MV-4-11 (cell line): Measurements from ENCODE around the gene ESYT2.
A peak's percentile ranks its signal among the peaks of the same experiment; 100 is the strongest.
"Not testable (repeated sequence)": the region's sequence is repeated elsewhere in the genome, so short reads cannot be mapped to it uniquely, and the experiment has no call there.

ENCODE experiments used
- DNase-seq: peaks from one replicate; lab custom pipeline; 2025; lab: John Stamatoyannopoulos, UW

The ESYT2 gene

DNA sequence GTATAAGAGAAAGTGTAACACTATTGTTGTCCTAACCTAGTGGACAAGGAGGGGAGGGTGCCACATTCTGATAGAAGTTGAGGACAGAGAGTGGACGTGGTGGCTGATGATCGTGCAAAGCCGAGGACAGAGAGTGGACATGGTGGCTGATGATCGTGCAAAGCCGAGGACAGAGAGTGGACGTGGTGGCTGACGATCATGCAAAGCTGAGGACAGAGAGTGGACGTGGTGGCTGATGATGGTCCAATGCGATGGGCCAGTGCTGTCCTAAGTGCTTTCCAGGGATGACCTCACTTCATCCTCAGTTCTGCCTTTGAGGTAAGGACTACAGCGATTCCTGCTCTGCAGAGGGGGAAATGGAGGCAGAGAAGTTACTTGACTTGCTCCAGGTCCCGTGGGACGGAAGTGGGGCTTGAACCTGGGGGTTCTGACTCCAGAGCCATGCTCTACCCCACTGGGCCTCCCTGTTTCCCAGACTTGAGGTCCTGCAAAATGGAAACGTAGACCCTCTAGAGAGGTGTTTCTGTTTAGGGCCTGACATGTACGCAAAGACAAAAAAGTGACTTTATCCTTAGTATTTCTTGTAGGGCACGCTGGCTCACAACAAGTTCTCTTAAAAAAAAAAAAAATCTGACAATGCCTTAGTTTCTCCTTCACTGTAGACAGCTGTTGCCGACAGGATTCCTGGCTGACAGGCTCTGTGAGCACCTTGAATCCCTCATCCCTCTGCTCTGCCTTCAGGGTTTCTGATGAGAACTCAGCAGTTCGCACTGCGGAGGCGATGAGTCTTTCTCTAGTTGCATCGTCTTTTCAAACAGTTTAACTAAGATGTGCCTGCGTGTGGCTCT, 104.4 kb downstream of the ESYT2 start:
- no peak for DNase-seq

DNA sequence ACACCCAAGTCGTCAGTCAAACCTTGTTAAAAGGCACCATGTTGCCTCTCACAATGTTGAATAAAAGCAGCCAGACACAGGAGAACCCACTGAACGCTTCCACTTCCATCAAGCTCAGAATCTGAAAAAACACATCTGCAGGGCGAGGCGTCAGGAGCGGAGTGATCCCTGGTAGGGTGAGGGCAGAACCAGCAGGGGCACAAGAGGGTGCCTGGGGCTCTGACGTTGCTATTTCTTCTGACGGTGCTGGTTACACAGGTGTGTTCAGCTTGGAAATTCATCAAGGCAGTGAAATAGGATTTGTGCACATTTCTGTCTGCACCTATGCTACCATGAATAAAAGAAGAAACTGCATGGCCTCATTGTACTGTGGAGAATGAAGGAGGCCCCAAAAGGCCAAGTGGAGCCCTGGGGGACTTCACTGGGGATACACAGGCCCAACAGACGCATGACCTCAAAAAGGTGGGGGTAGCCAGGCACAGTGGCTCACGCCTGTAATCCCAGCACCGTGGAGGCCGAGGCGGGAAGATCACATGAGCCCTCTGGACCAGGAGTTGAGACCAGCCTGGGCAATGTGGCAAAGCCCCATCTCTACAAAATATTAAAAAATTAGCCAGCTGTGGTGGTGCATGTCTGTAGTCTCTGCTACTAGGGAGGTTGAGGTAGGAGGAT, 105.5 kb downstream of the ESYT2 start:
- no peak for DNase-seq

DNA sequence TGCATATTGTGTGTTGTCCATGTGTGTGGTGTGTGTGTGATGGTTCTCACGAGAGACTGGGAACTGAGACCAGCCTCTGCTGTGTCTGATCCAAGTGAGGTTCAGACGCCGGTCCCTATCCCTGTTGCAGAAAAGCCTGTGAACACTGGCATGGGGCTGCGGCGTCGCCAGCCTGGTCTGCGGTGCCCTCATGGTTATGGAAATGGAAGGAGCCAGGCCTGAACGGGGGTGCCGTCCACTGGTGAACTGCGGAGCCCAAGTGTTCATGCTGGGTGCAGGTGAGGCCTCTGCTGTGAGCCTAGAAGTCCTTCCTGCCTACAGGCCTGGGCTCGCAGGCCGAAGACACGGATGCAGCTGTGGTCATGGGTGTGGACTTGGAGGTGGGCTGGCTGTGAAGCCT, 106.0 kb downstream of the ESYT2 start:
- no peak for DNase-seq

- DNase-seq, result no peak
Measured at GRCh38 chr7:158722574-158723237, 106.6 kb downstream of the ESYT2 start.

GRCh38 chr7:158720112-158720511, 109.2 kb downstream of the ESYT2 start:
- no peak for DNase-seq

DNA sequence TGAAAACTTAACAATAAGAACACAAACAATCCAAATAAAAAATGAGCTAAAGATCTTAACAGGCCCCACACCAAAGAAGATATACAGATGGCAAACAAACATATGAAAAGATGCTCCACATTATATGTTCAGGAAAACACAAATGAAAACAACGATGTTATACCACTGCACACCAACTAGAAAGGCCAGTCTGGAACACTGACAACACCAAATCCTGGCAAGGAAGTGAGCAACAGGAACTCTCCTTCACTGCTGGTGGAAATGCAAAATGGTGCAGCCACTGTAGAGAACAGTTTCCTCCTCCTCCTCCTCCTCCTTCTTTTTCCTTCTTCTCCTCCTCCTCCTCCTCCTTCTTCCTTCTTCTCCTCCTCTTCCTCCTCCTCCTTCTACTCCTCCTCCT, 112.5 kb downstream of the ESYT2 start:
- no peak for DNase-seq

- DNase-seq, result peak; percentile 97
Measured at GRCh38 chr7:158710651-158711102, 118.6 kb downstream of the ESYT2 start.

- DNase-seq, result peak; percentile 43
Measured at GRCh38 chr7:158707610-158708009, 121.7 kb downstream of the ESYT2 start.

DNA sequence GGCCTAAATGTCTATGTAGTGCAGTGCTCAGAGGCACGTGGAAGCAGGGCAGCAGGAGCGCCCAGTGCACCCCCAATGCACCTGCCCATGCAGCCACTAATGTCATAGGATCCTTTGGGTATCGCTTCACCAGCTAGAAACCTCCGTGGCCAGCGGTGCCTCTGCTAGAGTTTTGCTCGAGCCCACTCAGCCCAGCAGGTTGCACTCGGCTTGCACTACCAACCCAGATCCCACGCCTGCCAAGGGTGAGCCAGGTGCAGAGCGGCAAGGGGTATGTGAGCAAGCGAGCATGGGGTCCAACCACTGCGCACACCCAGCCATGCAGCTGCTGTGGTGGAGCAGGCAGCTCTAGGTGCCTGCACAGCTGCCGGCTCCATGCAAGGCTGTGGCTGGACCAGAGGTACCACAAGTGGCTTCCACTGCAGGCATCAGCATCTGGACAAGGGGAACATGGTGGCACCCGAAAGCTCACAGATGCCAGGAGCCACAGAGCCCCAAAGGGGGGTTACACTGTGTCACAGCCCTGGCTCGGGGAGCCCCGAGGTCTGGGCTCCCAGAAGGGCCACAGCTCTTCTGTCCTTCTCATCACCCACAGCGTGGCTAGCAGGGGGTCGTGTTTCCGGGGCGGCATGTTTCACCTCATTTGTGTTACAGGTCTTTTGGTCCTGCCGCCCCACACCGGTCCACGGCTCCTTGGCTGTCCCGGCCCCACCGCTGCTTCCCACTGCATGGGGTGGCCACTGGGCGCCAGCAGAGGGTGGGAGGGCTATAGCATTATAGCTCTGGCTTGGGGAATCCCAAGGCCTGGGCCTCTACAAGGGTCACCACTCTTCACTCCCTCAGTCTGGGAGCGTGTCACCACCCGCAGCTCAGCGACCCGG, 122.4 kb downstream of the ESYT2 start:
- DNase-seq, result no peak

DNA sequence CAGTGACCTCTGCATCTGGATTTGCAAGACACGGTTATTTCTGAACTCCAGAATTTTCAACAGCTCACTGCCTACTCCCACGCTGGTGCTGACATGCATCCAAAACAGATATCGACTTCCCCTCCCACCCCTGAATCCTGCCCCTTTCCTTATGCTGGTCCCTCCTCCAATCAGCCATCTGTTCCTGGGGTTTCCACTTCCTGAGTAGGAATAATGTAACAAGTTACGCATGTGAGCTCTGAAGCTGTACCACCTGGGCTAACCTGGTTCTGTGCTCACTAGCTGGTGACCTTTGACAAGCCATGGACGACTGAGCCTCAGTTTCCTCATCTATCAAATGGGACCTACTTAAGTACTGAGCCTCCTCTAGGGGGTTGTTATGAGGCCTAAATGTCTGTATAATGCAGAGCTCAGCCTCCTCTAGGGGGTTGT, 123.0 kb downstream of the ESYT2 start:
- DNase-seq, result peak; percentile 3

- DNase-seq, result no peak
Measured at GRCh38 chr7:158705234-158705850, 124.0 kb downstream of the ESYT2 start.

DNA sequence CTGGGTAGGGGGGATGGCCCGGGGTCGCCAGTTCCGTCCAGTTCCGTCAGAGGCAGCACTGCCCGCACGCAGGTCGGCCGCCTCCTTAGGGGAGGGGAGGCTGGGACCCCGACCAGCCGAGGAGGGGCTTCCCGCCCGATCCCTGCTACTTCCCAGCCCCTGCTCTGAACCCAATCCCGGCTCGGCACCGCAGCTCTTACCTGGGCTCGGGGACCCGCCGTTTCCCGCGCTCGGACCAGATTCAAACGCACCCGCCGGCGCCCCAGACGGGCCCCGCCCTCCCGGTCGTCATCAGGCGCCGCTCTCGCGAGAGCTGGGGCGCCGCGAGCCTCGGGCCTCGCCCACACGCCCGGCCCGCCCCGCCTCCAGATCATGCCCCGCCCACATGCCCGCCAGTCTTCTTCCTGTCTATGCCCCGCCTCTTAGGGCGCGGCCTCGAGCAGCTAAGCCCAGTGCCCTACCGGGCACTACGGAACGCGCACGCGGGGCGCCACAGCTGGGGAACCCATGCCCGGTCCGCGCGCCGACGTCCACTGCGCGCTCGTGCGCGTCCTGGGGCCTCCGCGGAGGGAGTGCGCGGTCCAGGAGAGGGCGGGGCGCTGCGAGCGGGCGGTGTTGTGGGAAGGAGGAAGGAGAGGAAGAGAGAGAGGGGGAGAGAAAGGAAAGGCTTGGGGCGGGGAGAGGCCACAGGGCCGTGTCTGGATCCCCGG, 124.6 kb downstream of the ESYT2 start, which contains the start of gene NCAPG2:
NCAPG2 (minus strand) TSS at position 281 of the 710 bp plus-strand sequence. CDS start 2,905 bp downstream, outside the sequence.
- DNase-seq, result peak; percentile 98

DNA sequence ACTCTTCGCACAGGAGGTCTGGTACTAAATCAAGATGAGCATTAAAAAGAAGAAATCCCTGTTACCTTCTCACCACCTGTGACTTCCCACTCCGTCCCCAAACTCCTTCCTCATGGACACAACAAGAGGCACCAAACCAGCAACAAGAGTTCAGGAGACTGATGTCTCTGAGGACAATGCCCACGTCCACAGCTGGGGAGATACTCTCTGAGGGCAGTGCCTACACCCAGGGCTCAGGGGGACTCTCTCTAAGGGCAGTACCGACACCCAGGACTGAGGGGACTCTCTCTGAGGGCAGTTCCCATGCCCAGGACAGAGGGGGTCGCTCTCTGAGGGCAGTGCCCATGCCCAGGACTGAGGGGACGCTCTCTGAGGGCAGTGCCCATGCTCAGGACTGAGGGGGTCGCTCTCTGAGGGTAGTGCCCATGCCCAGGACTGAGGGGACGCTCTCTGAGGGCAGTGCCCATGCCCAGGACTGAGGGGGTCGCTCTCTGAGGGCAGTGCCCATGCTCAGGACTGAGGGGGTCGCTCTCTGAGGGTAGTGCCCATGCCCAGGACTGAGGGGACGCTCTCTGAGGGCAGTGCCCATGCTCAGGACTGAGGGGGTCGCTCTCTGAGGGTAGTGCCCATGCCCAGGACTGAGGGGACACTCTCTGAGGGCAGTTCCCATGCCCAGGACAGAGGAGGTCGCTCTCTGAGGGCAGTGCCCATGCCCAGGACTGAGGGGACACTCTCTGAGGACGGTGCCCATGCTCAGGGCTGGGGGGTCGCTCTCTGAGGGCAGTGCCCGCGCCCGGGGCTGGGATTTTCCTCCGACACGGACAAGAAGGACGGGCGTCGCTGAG, 125.4 kb downstream of the ESYT2 start:
- DNase-seq, result not testable (repeated sequence)

DNA sequence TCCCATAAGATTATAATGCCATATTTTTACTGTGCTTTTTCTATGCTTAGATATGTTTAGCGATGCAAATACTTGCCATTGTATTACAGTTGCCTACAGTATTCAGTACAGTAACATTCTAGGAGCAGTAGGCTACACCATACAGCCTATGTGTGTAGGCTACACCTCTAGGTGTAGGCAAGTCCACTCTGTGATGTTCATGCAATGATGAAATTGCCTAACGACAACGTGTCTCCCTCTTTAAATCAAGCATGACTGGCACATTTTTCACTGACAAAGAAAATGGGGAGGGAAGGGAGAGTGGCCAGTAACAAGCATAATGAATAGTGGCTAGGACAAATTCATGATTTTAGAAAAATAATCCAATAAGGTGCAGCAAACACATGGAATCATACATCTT, 126.4 kb downstream of the ESYT2 start:
- DNase-seq, result no peak

DNA sequence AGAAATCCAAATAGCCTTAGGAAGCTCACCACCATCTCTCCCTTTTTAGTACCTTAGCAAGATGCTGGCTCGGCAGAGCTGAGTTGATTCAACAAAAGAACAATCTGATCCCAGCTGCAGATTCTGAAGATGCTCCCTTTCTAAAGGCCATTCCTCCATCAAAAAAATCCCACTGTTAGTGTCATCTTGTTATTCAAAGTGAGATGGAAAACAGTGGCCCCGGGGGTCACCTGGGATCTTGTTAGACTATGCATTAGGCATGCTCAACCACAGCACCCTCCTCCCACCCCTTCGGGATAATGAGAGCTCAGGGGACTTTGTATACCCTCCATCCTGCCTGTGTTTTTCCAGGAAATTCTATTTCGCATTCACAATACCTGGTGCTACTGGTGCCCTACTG, 127.1 kb downstream of the ESYT2 start:
- DNase-seq, result no peak

GRCh38 chr7:158700008-158700407, 129.3 kb downstream of the ESYT2 start:
- no peak for DNase-seq

GRCh38 chr7:158699341-158699740, 130.0 kb downstream of the ESYT2 start:
- no peak for DNase-seq

DNA sequence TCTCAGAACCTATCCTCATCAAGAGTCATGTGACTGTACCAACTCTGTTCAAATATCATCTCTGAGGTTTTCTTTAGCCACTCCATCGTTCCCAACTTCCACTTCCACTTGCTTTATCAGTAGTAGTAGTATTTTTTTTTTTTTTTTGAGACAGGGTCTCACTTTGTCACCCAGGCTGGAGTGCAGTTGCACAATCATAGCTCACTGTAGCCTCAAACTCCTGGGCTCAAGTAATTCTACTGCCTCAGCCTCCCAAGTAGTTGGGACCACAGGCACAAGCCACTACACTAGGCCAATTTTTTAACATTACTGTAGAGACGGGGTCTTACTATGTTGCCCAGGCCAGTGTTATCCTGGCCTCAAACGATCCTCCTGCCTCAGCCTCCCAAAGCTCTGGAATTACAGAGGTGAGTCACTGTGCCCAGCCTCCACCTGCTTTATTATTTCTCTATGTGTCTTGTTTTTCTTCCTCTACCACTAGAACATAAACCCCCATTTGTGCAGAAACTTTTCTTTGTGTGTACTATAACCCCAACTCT, 130.6 kb downstream of the ESYT2 start:
- peak; percentile 69 for DNase-seq

DNA sequence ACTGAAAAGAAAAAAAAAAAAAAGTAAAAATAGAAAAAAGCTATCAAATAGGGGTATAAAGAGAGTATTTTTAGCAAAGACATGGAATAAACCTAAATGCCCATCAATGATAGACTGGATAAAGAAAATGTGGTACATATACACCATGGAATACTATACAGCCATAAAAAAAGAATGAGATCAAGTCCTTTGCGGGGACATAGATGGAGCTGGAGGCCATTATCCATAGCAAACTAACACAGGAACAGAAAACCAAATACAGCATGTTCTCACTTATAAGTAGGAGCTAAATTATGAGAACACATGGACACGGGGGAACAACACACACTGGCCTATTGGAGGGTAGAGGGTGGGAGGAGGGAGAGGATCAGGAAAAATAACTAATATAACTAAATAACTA, 131.7 kb downstream of the ESYT2 start:
- DNase-seq, result not testable (repeated sequence)
